ENCODE results near the gene RHBDF1.
"Not testable (repeated sequence)": the region's sequence is repeated elsewhere in the genome, so short reads cannot be mapped to it uniquely, and the experiment has no call there.

The RHBDF1 gene

DNA sequence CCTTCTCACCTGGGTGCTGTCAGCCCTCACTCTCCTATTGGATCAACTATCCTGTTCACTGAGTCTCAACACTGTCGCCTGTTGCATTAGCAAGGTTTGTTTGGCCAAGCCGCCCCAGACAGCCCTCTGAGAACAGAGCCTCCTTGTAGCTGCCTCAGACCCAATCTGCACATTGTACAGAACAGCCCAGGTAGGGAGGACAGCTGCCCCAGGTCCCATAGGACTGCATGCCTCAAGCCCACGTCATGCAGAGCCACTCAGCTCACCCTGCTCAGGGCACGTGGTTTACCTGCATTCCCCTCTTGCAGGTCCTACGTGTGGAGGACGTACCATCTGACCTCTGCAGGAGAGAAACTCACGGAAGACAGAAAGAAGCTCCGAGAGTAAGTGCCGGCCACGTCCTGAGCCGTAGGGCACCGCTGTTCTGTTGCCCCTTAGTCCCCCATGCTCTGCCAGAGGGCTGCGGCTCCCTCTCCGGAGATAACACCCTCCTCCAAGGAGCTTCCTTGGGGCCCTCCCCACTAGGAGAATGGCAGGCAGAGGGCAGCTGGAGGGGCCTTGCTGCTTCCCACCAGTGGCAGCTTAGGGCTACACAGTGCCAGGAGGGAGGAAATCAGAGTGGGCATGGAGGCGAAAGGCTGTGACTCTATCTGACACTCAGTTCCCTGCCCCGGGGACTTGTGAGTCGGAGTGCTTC, 16.1 kb downstream of the RHBDF1 start:
- DNase-seq (ENCODE audit: low read depth) = no peak
- TF ChIP-seq, protein P1, sequence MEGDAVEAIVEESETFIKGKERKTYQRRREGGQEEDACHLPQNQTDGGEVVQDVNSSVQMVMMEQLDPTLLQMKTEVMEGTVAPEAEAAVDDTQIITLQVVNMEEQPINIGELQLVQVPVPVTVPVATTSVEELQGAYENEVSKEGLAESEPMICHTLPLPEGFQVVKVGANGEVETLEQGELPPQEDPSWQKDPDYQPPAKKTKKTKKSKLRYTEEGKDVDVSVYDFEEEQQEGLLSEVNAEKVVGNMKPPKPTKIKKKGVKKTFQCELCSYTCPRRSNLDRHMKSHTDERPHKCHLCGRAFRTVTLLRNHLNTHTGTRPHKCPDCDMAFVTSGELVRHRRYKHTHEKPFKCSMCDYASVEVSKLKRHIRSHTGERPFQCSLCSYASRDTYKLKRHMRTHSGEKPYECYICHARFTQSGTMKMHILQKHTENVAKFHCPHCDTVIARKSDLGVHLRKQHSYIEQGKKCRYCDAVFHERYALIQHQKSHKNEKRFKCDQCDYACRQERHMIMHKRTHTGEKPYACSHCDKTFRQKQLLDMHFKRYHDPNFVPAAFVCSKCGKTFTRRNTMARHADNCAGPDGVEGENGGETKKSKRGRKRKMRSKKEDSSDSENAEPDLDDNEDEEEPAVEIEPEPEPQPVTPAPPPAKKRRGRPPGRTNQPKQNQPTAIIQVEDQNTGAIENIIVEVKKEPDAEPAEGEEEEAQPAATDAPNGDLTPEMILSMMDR (IDR thresholded peaks at IDR 0.05; ENCODE audit: insufficient read depth, low read depth, low read length, missing control alignments) = no peak
- no peak overlapping the region for H3K4me3 ChIP-seq (ENCODE audit: low read length)

DNA sequence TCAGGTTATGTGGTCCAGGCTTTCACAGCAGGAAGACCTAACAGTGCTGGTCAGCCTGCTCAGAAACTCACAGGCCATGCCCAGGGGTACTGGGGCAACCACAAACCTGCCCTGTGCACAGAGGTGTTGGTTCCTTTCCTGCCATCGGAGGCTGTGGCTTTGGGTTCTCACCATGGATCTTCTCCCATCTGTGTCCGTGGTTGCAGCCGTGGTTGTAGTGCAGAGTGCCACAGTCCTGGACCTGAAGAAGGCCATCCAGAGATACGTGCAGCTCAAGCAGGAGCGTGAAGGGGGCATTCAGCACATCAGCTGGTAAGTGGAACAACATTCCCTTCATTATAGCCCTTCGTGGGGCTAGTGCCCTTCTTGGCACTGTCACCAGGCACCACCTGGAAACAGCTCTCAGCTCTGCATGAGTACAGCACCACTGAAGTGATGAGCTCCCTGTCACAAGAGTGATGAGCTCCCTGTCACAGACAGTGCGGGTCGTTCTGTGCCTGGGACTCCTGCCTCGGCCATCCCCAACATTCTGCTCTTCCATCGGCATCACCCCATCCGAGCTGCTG, 16.8 kb downstream of the RHBDF1 start:
- H3K4me3 ChIP-seq (ENCODE audit: low read length) = no peak overlapping the region
- no peak for DNase-seq (ENCODE audit: low read depth)
- TF ChIP-seq, protein P1 (IDR thresholded peaks at IDR 0.05; ENCODE audit: insufficient read depth, low read depth, low read length, missing control alignments) = no peak

DNA sequence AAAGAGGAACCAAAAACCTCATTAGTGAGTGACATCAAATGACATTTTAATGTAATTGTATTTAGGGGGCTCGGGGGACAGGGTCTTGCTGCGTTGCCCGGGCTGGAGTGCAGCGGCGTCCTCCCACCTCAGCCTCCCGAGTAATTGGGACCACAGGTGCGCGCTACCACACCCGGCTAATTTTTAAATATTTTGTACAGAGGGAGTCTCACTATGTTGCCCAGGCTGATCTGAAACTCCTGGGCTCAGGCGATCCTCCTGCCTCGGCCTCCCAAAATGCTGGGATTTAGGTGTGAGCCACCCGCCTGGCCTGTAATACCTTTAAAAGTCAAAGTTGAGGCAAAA, 18.2 kb downstream of the RHBDF1 start:
- no peak for DNase-seq (ENCODE audit: low read depth)
- TF ChIP-seq, protein P1 (IDR thresholded peaks at IDR 0.05; ENCODE audit: insufficient read depth, low read depth, low read length, missing control alignments) = no peak
- peak overlapping the region; percentile 81 for H3K4me3 ChIP-seq (ENCODE audit: low read length)

GRCh38 chr16:53346-54236, 18.8 kb downstream of the RHBDF1 start, which contains the start of the genes POLR3K and SNRNP25:
Gene POLR3K (minus strand): TSS chr16:53608. CDS start chr16:53586, 22 bp downstream.
Gene SNRNP25 (plus strand): TSS chr16:53828. CDS start chr16:54017, 189 bp downstream.
- TF ChIP-seq, protein P1 (IDR thresholded peaks at IDR 0.05; ENCODE audit: insufficient read depth, low read depth, low read length, missing control alignments) = no peak
- DNase-seq (ENCODE audit: low read depth) = peak; percentile 99
- H3K4me3 ChIP-seq (ENCODE audit: low read length) = peak within 1 kb of the TSS; percentile 89

DNA sequence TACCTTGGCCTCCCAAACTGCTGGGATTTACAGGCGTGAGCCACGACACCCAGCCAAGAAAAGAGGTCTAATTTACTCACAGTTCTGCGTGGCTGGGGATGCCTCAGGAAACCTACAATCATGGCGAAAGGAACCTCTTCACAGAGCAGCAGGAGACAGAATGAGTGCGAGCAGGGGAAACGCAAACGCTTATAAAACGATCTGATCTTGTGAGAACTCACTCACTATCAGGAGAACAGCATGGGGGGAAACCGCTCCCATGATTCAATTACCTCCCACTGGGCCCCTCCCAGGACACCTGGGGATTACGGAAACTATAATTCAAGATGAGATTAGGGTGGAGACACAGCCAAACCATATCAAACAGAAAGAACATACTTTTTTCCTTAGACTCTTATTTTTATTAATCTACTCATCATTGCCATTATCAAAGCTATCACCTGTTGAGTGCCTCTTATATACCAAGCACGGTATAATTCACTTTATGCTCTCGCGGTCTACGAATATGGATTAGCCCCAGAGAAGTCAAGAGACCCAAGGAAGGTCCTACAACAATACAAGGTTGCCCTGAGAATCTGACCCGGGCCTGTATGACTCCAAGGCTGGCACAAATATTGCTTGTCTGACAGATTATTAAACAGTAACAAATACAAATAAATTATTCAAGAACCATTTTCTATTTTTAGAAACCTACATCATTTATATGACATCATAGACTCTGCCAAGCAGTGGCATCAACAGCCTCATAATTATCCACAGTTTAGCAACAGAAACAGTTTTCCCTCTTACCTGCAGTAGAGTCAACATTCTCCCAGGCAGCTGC, 21.5 kb downstream of the RHBDF1 start:
- no peak for DNase-seq (ENCODE audit: low read depth)
- no peak overlapping the region for H3K4me3 ChIP-seq (ENCODE audit: low read length)
- TF ChIP-seq, protein P1 (IDR thresholded peaks at IDR 0.05; ENCODE audit: insufficient read depth, low read depth, low read length, missing control alignments) = no peak

DNA sequence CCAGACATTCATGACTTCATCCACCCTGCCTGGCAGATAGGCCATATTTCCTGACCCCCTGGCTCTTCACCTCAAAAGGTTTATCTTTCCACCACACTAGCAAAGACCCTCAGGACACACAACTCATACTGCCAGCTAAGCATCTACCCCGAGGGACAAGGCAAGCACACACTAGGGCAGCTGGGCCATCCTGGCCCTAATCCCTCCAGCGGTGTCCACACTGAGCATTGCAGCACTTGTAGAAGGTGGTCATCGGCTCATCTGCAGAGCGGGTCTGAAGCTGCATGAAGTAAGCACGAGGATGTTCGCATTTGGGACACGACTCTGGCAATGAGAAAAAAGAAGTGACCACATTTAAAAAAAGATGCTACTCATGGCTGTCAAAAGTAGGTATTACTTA, 25.2 kb downstream of the RHBDF1 start:
- no peak for DNase-seq (ENCODE audit: low read depth)
- TF ChIP-seq, protein P1 (IDR thresholded peaks at IDR 0.05; ENCODE audit: insufficient read depth, low read depth, low read length, missing control alignments) = no peak
- no peak overlapping the region for H3K4me3 ChIP-seq (ENCODE audit: low read length)

GRCh38 chr16:46510-46909, 25.9 kb downstream of the RHBDF1 start:
- not testable (repeated sequence) for H3K4me3 ChIP-seq (ENCODE audit: low read length); DNase-seq (ENCODE audit: low read depth)
